NCI-H1694 (cell line): Measurements from ENCODE around the gene ARHGAP4.
A peak's percentile ranks its signal among the peaks of the same experiment; 100 is the strongest.

Experiments
- DNase-seq: peaks from one replicate; lab custom pipeline; 2025; lab: John Stamatoyannopoulos, UW

The ARHGAP4 gene

GRCh38 chrX:153925739-153926551 lies at the start of gene ARHGAP4:
Gene ARHGAP4, minus strand, starts transcription at chrX:153926264. Its CDS starts 62 bp downstream, at chrX:153926202.
- DNase-seq = no peak

- DNase-seq = no peak
Observed at GRCh38 chrX:153974726-153975286, 48.7 kb upstream of the ARHGAP4 start.

DNA sequence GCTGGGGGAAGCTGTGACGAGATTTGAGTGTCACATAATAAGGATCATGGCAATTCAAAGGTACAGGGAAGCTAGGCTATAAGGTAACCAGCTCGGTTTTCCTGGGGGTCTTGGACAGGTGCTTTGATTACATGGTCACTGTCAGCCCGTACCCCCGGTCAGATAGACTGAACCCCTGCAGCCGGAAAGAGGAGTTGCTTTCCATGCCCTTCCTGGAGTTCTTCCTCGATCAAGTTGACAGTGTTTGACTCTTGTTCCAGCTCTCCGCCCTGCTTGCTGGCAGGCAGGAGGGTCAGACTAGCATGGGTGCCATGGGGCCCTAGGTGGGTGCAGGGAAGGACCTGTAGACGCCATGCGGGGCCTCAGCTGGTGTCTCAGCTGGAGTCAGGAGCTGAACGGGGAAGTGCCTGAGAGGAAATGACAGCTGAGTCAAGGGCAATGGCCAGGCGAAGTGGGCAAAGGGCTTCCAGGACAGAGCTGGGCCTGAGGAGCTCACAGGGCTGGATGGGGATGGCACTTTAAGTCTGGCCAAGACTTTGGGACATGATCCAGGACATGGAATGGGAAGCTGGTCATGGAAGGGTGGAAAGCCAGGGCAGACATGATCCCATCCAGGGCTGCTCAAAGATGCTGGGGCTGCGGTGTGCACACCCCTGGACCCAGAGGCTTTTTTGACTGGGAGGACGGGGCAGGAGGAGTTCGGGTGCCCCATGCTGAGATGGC lies 48.1 kb upstream of the ARHGAP4 start:
- DNase-seq = no peak

DNA sequence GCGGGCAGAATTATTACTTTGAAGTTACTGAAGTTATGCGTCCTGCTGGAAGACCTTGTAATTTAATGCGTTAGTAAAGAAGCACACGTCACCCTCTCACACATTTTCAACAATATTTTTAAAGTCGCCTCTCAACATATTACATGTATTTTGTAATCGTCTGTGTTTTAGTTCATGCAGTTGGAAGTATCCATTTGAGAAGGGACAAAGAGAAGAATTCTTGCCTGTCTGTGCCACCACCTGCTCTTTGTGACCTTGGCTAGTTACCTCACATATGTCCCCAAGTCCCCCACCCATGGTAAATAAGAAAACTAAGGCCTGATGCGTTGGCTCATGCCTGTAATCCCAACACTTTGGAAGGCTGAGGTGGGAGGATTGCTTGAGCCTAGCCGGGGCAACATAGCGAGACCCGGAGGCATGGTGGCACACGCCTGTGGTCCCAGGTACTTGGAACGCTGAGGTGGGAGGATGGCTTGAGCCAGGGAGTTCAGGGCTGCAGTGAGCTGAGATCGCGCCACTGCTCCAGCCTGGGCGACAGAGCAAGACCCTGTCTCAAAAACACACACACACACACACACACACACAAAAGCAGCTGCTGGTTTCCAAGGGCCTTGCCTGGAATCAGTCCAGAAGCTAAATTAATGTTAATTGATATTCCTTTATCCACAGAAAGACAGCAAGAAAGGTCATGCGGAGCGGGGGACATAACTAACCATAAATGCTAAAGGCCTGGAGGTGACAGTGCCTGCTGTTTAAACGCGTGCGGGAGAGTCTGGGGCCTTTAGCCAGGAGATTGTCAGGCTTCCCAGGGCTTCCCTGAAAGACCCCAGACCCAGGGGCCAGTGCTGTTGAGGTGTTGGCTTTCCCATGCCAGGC lies 47.3 kb upstream of the ARHGAP4 start:
- DNase-seq = no peak

DNA sequence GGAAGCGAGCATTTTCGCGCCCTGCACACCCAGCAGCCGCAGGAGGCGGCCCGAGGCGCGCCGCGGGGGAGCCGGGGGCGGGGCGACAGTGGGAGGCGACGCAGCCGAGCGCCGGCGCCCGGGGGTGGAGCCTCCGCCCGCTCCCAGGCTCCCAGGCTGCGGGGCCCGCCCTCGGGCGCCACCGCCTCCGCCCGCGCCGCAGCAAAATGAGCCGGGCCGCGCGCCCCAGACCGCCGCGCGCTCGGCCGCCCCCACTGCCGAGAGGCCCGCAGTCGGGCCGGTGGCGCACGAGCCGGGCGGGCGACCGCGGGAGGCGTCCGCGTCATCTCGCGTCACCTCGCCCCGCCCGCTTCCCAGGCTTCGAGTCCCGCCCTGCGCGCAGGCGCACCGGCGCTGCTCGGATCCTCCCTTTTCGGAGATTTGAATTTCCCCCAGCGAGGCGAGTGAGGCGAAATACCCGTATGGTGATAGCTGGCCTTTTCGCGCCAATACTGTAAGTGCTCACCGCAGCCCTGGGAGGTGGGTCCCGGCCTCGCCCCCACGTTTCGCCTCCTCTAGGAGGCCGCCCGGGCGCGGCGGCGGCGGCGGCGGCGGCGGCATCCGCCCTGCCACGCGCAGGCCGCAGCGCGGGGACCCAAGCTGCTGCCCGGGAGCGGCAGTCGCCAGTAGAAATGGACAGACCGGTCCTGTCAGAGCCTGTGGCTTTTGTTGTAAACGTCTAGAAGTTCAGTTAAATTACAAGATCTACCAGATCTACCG lies 46.5 kb upstream of the ARHGAP4 start, which contains the start of gene TMEM187:
Gene TMEM187 (plus strand): TSS at position 387 of the 759 bp plus-strand sequence. CDS start 9,309 bp downstream, outside the sequence.
- peak; percentile 86 for DNase-seq

DNA sequence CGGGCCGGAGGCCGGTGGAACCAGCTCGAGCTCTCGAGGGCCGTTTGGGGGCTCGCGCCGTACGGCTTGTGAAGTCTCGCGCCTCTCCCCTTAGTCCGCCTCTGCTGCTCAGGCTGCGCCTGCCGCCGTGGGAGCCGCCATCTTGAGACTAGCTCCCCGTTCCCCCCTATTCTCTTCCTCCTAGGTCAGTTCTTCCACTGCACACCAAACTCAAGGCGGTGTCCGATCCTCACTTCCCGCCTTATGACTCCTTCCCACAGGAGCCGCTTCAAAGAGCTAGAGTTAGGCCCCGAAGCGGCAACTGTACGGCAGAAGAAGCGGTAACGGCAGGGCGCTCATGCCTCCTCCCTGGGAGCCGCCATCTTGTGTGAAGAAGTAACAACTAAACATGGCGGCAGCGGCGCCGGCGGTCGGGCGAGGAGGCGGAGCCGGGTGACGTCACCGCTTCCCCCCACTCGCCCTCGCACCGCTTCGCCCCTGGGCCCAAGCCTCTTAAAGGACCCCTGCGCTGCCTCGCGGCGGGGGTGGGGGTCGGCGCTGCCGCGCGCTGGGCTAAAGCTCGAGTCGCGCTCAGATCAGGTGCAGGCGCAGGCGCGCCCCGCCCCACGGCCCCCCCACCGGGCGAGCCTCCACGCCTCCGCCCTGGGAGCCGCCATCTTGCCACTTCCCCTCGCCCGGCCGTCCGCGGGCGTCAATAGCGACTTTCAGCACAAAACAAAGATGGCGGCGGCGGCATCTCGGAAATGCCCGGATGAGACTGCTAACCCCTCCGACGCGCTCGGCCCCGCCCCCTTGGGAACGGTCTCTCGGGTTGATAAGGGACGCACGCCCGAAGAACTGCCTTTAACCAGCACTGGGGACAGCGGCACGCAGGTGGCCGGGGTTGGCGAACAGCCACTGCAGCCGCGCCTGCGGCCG lies 45.6 kb upstream of the ARHGAP4 start, which contains the start of gene HCFC1:
Gene HCFC1 (minus strand): TSS at position 369 of the 918 bp plus-strand sequence. CDS start 978 bp downstream, outside the sequence.
- DNase-seq = peak; percentile 91

DNA sequence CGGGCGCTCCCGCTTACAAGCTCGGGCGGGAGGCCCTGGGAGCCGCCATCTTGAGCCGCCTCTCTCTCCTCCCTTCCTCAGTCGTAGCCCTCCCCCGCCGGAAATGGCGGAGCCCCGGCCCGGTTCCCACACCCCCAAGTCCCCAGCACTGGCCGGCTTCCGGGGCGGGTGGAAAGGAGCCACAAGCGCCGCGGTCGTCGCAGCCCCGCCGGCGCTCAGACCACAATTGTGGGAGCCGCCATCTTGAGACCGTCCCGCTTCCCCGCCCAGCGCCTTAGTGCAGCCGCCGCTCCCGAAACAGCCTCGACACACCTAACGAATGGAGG lies 45.0 kb upstream of the ARHGAP4 start:
- DNase-seq = peak; percentile 60

DNA sequence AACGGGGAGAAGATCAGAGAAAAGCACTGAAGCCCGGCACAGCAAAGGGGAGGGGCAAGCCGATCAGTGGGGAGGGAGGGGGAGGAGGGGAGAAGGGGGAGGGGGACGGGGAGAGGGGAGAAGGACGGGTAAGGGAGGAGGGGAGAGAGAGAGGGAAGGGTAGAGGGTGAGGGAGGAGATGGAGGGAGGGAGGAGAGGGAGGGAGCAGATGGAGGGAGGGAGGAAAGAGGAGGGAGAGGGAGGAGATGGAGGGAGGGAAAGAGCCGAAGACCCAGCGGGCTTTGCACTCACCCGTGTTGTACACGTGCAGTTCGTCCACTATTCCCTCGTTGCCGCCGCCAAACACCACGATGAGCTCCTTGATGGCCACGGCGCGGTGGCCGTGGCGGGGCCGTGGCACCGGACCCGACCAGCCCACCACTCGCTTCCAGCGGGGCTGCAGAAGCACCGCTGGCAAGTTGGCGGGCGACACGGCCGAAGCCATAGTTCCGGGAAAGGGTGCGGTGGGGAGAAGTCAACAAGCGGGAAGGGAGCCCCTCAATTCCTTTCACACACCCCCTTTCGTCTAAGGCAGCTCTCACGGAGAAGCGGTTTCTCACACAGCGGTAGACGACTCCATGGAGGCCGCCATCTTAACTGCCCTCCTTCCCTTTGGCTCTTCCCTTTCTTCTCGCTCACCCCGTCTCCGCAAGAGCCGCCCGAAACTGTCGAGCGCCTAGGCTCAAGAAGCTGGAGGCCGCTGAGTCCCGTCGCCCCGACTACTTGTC lies 44.5 kb upstream of the ARHGAP4 start:
- DNase-seq = peak; percentile 77

- no peak for DNase-seq
Observed at GRCh38 chrX:153969904-153970356, 43.9 kb upstream of the ARHGAP4 start.

DNA sequence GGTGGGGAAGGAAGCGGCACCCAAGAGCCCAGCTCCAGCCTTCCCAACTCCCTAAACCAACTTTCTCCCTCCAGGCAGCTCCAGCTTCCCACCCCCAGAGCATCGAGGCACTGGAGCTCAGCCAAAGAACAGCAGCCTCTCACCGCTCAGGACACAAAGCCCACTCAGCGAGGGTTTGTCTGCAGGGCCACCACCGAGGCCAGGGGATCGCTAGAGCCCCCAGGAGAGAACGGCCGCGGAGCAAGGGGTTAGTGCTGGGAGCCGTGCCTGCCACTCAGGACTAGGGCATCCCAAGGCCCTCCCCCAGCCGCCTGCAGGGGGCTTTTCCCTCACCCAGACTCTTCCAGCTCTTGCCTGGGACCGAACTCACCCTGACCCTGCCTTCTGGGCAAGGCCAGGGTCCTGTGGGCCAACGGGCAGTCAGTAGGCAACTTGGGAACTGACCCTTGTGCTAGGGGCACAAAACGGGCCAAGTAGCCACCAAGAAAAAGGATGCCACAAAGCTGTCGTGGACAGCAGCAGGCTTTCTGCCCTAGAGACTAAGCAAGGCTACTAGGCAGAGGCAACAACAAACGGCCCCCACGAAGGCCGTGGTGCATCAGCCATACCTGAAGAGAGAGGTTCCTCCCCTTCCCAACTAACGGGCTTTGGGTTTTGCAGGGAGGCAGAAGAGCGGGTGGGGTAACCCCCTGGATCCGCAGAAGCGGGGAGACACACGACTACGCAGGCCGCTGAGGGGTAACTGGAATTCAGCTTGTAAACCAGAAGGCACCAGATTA lies 43.2 kb upstream of the ARHGAP4 start:
- DNase-seq = no peak

- peak; percentile 7 for DNase-seq
Observed at GRCh38 chrX:153968754-153969124, 42.7 kb upstream of the ARHGAP4 start.

DNA sequence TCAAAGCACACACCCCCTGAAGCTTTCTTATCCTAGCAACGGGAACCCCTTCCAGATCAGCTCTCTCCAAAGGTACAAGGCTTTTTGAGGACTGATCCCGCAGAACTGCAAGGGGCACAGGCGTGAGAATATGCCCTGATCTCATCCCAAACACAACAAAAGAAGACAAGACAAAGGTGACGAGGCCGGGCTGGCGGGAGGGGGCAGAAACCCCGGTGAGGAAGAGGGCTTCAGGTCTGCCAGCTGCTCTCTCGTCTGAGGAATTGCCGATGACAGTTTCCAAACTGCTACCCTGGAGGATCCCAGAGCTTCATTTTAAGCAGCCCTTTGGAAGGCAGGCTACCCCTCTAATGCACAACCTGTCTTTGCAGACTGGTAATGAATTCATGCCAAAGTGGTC lies 42.2 kb upstream of the ARHGAP4 start:
- DNase-seq = no peak

DNA sequence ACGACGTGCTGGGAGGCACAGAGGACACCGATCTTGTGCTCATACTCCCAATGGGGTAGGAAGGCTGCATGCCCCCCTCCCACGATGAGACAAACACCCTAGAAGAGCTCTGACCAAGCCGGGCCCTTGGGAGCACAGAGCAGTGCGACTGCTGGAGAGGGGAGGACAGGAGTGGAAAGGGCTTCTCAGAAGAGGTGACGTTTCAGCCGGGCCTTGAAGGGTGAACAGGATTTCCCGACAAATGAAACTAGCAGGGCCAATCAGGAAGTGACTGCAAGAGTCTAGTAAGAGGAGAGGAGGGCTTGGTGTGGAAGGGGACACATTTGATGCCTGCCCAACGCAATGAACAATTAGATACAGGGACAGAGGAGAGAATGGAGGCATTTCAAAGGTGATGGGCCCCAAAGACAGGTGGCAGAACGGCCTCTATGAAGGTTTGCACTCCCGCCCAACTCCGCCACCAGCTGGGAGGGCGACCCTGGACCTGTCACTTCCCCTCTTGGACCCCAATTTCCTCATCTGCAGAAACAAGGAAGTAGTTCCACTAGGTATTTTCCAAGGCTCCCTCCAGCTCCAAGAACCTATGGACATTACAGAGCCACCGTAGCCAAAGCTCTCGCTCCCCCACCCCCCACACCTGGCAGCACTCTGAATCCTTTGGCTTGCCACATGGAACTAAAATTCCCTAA lies 41.6 kb upstream of the ARHGAP4 start:
- no peak for DNase-seq

GRCh38 chrX:153966841-153967535 lies 40.9 kb upstream of the ARHGAP4 start:
- no peak for DNase-seq

DNA sequence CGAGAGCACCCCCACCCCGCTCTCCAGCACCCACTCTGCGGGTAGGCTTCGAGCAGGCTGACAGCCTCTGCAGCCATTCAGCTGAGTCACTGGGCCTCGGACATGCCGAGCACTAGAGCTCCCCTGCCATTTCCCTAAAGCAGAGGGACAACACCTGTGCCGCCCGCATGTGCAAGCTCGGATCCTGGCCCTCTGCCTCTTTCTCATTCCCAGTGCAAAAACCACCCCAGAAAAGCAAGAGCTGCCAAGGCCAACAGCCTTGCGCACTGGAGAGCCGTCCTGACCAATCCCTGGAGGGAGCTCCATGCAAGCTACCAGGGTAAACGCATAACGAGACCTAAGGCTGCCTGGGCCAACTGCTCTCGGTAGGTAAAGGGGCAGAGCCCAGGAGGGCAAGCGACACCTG lies 40.2 kb upstream of the ARHGAP4 start:
- DNase-seq = no peak

DNA sequence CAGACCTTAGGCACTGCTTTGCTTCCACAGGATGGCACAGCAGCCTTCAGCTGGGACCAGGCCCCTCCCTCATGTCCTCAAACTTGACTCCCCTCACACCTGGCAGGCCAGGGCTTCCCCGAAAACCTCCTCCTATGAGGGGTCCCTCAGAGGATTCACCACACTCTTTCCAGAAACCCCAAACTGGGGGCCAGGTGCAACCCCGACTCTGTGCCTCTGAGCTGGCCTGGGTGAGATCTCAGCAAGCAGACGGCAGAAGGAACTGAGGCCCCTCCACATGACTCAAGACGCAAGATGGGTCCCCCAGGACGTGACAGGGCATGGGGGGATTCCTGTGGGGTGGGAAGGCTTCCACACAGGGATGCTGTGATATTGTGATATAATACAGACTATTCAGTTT lies 39.3 kb upstream of the ARHGAP4 start:
- DNase-seq = no peak

GRCh38 chrX:153964105-153964504 lies 38.0 kb upstream of the ARHGAP4 start:
- no peak for DNase-seq
